Occipital lobe (tissue), 2 donors: Measurements from ENCODE around the gene SETD1B. TPM values are rescaled to one million over a fixed set of nuclear protein-coding genes. Genes with fewer than 3 reads are reported as not detected.
"Not testable (repeated sequence)": the region's sequence is repeated elsewhere in the genome, so short reads cannot be mapped to it uniquely, and the experiment has no call there.

ENCODE experiments used
- DNase-seq: peaks from one replicate; lab custom pipeline; 2025; lab: John Stamatoyannopoulos, UW
- total RNA-seq: library from RNA; depleted of rRNA; stranded (reverse); fragments of >200 nt; gene quantifications from one replicate; pipeline ENCODE4 v1.2.3, GENCODE V29; 2014

The SETD1B gene
- total RNA-seq, 1 donor from 2014 or later, result 2.3 TPM

DNA sequence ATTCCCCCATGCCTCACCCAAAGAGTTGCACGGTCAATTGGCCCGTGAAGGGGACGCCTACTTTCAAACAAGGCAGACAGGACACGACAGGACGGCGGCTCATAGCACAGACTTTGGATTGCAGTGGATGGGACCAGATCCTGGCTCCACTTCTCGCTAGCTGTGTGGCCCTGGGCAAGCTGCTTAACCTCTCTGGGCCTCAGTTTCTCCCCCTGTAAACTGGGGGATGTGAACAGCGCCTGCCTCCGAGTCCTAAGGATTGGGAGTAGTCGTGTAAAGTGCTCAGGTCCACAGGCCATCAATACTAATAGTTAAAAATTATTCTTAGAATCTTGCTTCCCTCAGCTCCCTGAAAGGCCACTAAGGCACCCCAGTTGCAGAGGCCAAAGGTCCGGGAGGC, 23.4 kb upstream of the SETD1B start:
- no peak for DNase-seq

DNA sequence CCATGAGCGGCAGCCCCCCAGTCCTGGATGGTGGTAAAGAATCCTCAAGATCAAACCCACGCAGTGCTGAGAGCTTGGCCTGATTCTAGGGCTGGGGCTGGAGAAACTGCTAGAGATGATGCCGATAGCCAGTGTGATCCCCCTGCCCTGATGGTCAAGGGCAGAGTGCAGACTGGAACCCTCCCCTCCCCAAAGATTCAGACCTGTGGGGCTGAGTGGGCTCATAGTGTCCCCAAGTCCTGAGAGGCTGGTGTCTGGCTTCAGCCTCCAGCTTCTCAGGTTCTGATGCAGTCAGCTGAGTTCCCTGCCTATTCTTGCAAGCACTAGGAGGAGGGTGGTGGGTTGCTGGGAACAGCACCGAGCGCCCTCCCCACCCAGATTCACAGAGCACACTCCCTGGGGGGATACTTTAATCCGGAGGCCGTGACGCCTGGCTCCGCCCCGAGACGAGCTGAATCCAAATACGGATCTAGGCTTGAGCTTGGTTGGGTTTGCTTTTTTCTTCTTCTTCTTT, 22.3 kb upstream of the SETD1B start:
- DNase-seq, result no peak

GRCh38 chr12:121781998-121782979, 21.5 kb upstream of the SETD1B start:
- DNase-seq, result no peak

GRCh38 chr12:121783766-121784165, 20.0 kb upstream of the SETD1B start:
- no peak for DNase-seq

DNA sequence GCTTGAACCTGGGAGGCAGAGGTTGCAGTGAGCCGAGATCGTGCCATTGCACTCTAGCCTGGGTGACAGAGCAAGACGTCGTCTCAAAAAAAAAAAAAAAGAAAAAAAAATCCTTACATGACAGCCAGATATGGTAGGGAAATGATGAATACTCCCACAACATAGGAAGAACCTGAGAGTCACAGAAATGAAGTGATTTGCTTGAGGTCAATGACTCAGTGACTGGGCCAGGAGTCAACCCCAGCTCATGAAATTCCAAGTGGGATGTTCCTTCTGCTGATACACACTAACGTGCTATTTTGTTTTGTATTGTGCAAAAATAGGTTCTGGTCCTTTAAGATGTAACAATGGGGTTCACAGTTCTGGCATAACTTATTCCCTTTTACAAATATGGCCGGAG, 19.3 kb upstream of the SETD1B start:
- DNase-seq, result no peak

GRCh38 chr12:121786440-121786825, 17.4 kb upstream of the SETD1B start:
- no peak for DNase-seq

- no peak for DNase-seq
These were observed 16.5 kb upstream of the SETD1B start for GRCh38 chr12:121787063-121788025.

DNA sequence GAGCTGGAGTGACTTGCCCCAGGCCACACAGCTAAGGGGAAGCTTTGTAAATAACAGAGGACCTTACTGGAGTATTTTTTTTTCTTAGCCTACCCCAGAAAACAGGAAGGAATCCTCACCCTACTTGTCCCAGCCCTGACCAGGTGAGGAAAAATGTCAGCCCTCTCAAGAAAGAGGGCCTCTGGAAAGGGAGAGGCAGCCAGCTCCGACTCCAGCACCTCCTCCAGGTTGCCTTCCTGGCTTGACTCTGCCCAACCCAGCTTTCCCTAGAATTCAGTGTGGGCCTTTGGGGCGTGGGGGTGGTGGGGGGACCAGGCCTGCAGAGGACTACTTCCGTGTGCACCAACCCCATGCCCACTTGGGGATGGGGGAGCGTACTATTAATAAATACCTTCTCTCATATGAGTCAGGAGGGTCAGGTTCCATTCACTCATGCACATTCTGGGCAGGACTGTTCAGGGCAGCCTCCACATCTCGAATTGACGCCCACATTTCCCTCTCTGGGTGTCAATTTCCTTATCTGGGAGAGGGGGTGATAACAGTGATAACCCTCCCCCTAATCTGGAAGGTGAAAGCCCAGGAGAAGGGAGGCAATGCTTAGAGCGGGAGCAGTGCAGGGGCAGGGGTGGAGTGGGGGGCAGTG, 15.5 kb upstream of the SETD1B start:
- DNase-seq, result no peak

GRCh38 chr12:121789233-121789781, 14.5 kb upstream of the SETD1B start:
- no peak for DNase-seq

DNA sequence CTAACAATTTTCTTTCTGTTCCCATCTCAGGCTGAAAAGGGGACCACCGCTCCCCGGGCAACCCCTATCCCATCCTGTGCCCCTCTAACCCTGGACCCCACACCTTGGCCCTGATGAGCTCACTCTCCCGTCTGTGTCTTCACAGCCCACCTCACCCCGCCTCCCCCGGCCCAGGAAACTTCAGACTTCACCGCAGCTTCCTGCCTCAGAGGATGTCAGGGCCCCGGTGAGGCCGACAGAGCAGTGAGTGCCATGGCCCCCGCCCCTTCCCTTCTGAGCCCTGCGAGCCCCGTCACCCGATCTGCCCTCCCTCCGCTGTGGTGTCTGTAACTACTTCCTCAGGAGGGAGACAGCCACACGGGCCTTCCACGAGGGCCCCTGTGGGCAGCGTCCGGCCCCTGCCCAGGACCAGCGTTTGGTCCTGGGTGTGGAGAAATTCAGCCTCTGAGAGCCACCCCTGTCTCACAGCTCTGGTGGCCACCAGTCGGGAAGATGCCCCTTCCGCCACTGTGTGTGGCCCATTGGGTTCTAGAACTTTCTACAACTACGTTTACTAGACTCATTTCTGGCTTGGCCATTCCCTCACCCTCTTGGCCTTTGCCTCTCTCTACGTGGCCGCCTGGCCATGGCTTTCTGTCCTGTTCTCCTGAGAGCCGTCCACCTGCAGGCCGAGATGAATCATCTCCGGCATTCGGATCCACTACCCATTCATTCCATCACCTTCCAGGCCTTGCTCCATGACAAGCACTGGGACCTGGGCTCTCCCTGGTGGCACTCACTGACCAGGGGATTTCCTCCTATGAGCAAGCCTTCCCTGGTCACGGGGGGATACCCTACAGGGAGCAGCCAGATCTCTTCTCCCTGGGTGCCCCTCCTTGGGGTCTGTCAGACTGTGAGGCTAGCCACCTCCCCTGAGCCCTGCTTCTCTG, 13.7 kb upstream of the SETD1B start:
- no peak for DNase-seq

- DNase-seq, result not testable (repeated sequence)
These were observed 13.0 kb upstream of the SETD1B start for GRCh38 chr12:121790785-121791184.

- no peak for DNase-seq
These were observed 11.9 kb upstream of the SETD1B start for GRCh38 chr12:121791671-121792551.

DNA sequence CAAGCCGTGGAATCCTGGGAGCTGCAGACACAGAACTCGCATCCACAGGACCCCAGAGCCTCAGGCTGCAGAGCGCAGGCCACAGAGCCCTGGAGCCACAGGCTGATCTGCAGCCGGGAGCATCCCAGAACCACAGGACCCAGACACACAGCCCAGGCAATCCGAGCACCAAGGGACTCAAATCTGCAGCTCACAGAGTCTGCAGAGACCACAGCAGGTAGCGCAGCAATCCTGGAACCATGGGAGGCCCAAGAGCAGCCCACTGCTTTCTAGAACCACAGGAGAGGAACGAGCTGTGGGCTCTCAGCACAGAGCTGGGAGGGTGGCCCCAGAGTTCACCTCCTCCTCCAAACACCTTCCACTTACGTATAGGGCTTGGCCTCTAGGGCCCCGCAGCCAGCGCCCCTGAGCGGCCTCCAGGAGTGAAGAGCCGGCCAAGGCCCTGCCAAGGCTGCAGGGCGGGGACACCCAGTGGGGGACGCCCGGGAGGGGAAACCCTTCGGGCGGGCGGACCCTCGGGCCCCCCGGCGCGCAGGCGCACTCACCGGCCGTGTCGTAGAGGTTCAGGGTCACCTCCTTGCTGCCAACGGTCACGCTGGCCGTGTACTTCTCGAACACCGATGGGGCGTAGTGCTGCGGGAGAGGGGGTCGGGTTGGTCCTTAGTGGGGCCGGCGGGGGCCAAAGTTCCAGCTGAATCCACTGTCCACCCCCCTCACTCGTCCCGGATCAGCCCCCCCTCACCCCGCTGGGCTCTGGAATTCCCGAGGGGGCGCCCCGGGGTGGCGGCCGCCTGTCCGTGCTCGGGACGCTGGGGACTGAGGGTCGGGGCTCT, 11.0 kb upstream of the SETD1B start:
- no peak for DNase-seq

GRCh38 chr12:121793440-121793837, 10.4 kb upstream of the SETD1B start, which contains the start of gene RHOF:
TSS of gene RHOF (minus strand) at chr12:121793688. CDS start at chr12:121793633, 55 bp downstream.
- no peak for DNase-seq

GRCh38 chr12:121793838-121794533, 9.8 kb upstream of the SETD1B start:
- peak; percentile 82 for DNase-seq

DNA sequence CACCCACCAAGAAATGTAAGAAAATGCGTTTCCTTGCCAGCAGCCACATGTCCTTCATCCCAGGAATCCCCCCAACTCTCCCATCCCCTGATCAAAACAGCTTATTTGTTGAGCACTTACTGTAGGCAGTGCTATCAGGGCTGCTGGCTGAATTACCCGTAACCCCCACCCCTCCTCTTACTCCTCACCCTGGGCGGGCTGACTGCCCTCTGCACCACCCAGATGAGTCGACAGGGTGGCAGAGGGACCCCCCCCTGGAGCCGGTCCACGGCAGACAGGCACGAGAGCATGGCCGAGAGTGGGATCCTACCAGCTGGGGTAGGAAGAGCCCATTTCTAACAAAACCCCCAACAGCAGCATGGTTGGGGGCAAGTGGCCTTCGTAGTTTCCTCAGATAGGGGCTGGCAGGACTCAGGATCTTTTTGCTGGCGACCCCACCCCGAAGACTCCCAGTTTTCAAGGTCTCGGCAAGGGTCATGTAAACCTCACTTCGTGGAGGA, 9.2 kb upstream of the SETD1B start:
- no peak for DNase-seq
